ENCODE data around the gene LRRD1.

DNA sequence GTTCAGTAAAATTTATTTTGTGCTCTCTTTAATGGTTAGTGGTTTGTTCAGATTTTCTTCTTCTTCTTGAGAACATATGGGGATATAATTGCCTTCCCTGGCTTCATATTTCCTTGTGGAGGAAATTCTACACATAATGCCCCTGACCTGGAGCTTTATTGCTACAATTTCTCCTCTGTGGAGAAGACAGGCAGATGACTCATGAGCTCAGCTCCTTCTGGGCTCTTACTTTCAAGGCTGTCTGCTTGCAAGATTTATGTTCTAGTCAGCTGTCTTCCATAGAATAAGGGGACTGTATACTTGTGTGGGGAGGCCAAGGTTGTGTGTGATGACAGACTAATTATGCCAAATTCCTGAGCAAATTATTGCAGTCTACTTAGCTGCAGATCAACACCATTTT is 1.6 kb downstream of the LRRD1 start:
- TF ChIP-seq, protein P1, sequence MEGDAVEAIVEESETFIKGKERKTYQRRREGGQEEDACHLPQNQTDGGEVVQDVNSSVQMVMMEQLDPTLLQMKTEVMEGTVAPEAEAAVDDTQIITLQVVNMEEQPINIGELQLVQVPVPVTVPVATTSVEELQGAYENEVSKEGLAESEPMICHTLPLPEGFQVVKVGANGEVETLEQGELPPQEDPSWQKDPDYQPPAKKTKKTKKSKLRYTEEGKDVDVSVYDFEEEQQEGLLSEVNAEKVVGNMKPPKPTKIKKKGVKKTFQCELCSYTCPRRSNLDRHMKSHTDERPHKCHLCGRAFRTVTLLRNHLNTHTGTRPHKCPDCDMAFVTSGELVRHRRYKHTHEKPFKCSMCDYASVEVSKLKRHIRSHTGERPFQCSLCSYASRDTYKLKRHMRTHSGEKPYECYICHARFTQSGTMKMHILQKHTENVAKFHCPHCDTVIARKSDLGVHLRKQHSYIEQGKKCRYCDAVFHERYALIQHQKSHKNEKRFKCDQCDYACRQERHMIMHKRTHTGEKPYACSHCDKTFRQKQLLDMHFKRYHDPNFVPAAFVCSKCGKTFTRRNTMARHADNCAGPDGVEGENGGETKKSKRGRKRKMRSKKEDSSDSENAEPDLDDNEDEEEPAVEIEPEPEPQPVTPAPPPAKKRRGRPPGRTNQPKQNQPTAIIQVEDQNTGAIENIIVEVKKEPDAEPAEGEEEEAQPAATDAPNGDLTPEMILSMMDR (IDR thresholded peaks at IDR 0.05), result no peak
- no peak for TF ChIP-seq POLR2A (IDR thresholded peaks at IDR 0.05)

Data from Peyer's patch (tissue), 4 donors.